Astrocyte of the cerebellum (primary cell): ENCODE measurements around the gene WDR47.
"Not testable (repeated sequence)": the region's sequence is repeated elsewhere in the genome, so short reads cannot be mapped to it uniquely, and the experiment has no call there.

Experiments
- DNase-seq: peaks from one replicate; pipeline ENCODE4 v3.0.0-alpha.2; 2011; ENCODE audit warnings: low read depth
- H3K4me3 ChIP-seq: 2 replicates; pipeline ENCODE4 v1.5.1; 2011; ENCODE audit warnings: mild to moderate bottlenecking, low read depth, low read length, moderate library complexity
- in situ Hi-C: cut with HindIII; loops from 2 replicates; pipeline ENCODE4 v1.10.0; 2017; ENCODE audit warnings: low sequenced_read_pairs
- TF ChIP-seq, protein P1 (sequence below): IDR thresholded peaks from 2 replicates; pipeline ENCODE4 v1.5.1; 2012; ENCODE audit warnings: low read length, low read depth, moderate library complexity, mild to moderate bottlenecking; ENCODE audit errors: missing control alignments

Gene WDR47

DNA sequence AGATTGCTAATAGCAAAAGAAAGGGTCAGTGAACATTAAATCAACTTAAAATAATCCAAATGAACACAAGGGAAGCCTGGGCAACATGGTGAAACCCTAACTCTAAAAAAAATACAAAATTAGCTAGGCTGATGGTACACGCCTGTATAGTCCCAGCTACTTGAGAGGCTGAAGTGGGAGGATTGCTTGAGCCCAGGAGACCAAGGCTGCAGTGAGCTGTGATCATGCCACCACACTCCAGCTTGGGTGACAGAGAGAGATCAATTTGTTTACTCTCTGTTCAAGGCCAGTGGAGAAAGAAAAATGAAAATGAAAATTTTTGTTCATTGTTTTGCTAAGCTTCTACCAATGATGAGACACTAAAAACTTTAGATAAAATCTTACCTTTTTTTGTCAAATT, 24.8 kb downstream of the WDR47 start:
- in situ Hi-C loops: no loop called here
- H3K4me3 ChIP-seq: no peak overlapping the region
- TF ChIP-seq, protein P1, sequence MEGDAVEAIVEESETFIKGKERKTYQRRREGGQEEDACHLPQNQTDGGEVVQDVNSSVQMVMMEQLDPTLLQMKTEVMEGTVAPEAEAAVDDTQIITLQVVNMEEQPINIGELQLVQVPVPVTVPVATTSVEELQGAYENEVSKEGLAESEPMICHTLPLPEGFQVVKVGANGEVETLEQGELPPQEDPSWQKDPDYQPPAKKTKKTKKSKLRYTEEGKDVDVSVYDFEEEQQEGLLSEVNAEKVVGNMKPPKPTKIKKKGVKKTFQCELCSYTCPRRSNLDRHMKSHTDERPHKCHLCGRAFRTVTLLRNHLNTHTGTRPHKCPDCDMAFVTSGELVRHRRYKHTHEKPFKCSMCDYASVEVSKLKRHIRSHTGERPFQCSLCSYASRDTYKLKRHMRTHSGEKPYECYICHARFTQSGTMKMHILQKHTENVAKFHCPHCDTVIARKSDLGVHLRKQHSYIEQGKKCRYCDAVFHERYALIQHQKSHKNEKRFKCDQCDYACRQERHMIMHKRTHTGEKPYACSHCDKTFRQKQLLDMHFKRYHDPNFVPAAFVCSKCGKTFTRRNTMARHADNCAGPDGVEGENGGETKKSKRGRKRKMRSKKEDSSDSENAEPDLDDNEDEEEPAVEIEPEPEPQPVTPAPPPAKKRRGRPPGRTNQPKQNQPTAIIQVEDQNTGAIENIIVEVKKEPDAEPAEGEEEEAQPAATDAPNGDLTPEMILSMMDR: no peak
- DNase-seq: no peak

DNA sequence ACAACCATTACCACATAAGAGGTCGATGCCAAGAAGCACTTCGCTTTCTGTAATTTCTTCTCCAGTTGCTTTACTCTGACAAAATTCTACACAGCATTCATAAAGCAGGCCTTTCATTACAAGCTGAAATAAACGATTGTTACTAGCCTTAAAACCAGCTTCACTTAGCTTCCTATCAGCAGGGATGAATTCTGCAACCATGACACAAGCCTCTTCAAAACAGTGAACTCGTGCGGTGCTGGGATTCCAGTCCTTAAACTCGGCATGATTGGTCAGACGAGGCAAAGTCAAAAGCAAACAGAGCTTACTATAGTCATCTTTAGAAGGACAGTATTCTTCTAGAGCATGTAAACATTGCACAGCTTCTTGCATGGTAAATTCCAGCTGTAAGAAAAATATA, 30.6 kb downstream of the WDR47 start:
- DNase-seq: no peak
- TF ChIP-seq, protein P1: no peak
- no peak overlapping the region for H3K4me3 ChIP-seq
- in situ Hi-C loops: no loop called here

DNA sequence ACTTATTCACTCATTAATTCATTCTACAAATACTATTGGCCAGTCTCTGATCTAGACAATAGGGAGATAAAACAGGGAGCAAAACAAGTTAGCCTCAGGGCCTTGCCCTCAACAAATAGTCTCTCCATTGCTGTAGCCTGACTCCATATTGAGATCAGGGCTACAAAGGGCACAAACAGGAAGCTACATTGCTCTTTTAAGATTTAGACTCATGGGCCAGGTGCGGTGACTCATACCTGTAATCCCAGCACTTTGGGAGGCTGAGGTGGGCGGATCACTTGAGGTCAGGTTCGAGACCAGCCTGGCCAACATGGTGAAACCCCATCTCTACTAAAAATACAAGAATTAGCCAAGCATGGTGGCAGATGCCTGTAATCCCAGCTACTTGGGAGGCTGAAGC, 45.3 kb downstream of the WDR47 start:
- DNase-seq, H3K4me3 ChIP-seq, in situ Hi-C loops: not testable (repeated sequence)

DNA sequence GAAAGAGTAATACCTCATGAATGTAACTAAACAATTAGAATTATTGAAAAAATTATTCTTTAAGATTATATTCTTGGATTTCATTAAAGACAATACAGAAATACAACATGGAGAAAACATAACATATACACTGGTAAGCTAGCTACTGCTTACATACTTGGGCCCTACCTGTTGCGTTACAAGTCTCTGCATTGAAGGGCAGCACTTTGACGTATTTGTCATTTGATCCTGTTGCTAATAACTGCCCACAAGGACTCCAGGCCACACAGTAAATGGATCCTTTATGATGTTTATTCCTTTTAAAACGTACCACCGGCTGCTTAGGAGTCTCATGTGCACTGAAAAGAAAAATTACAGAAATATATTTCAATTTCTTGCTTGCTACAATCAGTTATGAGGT, 58.8 kb downstream of the WDR47 start:
- H3K4me3 ChIP-seq: no peak overlapping the region
- in situ Hi-C loops: no loop called here
- TF ChIP-seq, protein P1: no peak
- no peak for DNase-seq

DNA sequence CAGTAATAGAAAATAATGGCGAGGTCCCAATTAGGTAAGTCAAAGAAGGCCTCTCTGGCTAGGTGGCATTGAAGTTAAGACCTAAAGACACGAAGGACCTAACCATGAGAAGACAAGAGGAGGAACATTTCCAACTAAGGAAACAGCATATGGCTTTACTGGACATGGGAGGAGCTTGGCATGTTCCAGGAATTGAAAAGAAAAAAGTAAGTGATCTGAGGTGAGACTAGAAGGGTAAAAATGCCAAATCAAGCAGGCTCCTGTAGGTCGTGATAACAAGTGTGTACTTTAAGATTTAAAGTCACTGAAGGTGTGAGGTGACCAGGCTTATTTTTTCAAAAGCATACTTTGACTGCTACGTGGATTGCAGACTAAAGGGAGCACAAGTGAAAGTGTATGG, 65.2 kb downstream of the WDR47 start:
- in situ Hi-C loops: no loop called here
- DNase-seq: no peak
- no peak overlapping the region for H3K4me3 ChIP-seq
- TF ChIP-seq, protein P1: no peak

DNA sequence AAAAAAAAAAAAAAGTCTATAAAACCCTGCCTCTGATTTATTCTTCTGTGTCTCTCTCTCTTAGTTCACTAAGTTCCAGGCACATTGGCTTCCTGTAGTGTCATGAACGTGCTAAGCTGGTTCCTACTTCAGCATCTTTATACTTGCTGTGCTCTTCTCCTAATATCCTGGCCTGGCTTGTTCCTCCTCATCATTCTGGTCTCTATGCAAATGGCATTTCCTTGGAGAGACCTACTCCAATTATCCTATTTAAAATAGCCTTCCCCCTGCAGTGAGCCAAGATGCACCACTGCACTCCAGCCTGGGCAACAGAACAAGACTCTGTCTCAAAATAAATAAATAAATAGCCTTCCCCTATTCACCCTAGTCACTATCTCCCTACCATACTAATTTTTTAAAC, 69.0 kb downstream of the WDR47 start:
- TF ChIP-seq, protein P1: no peak
- no peak for DNase-seq
- no peak overlapping the region for H3K4me3 ChIP-seq
- in situ Hi-C loops: no loop called here

DNA sequence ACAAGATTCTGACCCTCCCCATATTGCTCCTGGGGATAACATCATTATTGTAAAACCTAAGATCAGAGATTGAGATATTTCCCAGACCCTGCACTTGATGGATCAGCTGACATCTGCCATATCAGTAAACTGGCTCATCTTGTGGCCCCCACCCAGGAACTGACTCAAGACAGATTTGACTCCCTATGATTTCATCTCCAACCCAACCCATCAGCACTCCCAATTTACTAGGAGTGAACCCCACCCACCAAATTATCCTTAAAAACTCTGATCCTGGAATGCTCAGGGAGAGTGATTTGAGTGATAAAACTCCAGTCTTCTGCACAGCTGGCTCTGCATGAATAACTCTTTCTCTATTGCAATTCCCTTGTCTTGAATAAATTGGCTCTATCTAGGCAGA, 72.6 kb downstream of the WDR47 start:
- no peak overlapping the region for H3K4me3 ChIP-seq
- in situ Hi-C loops: no loop called here
- TF ChIP-seq, protein P1: no peak
- DNase-seq: no peak
